ENCODE results near the gene SYNPR.

Gene SYNPR

DNA sequence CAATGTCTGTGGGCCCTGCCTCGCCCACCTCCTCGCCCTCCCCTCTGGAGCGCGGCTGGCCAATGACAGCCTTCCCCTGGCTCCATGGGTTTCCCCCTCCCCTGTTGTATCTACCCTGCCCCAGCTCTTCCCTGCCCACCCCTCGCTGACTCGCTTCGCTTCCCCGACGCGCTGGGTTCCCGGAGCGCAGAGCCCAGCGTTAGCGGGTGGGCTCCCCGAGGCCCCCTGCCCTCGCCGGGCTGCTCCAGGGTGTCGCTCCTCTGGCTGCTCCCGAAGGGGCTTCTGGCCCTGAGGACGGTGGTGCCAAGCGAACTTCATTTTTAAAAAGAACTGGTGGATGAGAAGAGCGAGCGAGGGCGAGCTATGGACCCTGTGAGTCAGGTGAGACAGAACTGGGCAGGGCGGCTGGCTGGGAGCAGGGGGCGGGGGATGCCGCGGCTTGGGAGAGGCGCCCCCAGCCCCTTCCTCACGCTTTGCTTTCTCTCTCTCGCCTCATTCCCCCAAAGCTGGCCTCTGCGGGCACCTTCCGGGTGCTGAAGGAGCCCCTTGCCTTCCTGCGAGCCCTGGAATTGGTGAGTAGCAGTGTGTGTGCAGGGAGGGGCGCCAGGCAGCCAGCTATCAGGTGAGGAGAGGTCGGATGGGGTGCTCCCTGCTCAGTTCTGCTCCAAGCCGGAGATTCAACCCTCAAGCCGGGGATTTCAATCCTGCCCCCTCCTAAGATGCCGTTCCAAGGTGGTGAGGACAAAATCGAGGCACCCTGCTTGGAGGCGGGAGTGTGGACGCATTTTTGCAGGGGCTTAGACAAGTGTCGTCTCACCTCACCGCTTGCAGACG is at the start of gene SYNPR:
TSS of gene SYNPR (plus strand) at position 138 of the 834 bp plus-strand sequence.
- no peaks in the 10 kb centered on the region for H3K4me1 ChIP-seq
- no peak within 1 kb of the TSS for H3K4me3 ChIP-seq (ENCODE audit: low read depth, low read length)
- H3K27ac ChIP-seq = no peak within 1 kb of the TSS
- H2AFZ ChIP-seq = peak within 1 kb of the TSS; percentile 29
- H3K36me3 ChIP-seq (ENCODE audit: control insufficient read depth, insufficient read depth, low read length) = no peaks in the 10 kb centered on the region
- no peaks in the 10 kb centered on the region for H3K9me3 ChIP-seq (ENCODE audit: control insufficient read depth, low read length)
- H3K4me2 ChIP-seq (ENCODE audit: low read length) = no peak within 1 kb of the TSS
- H3K27me3 ChIP-seq (ENCODE audit: control insufficient read depth, insufficient read depth, low read length) = peaks cover 4% of the 10 kb centered on the region
- no peak within 1 kb of the TSS for H3K9ac ChIP-seq
- no peak for TF ChIP-seq CTCF (IDR thresholded peaks at IDR 0.05)
- H3K79me2 ChIP-seq = no peaks in the 10 kb centered on the region

- peak; percentile 74 for TF ChIP-seq CTCF (IDR thresholded peaks at IDR 0.05)
- no peak overlapping the region for H3K4me3 ChIP-seq (ENCODE audit: low read depth, low read length)
- no peaks in the 10 kb centered on the region for H3K36me3 ChIP-seq (ENCODE audit: control insufficient read depth, insufficient read depth, low read length)
- H3K4me1 ChIP-seq = peaks cover 12% of the 10 kb centered on the region
- no peaks in the 10 kb centered on the region for H3K79me2 ChIP-seq
- no peaks in the 10 kb centered on the region for H3K27me3 ChIP-seq (ENCODE audit: control insufficient read depth, insufficient read depth, low read length)
- H3K4me2 ChIP-seq (ENCODE audit: low read length) = no peak overlapping the region
- H3K9ac ChIP-seq = no peak overlapping the region
- peak overlapping the region; percentile 78 for H2AFZ ChIP-seq
- peak overlapping the region; percentile 15 for H3K27ac ChIP-seq
- H3K9me3 ChIP-seq (ENCODE audit: control insufficient read depth, low read length) = no peaks in the 10 kb centered on the region
These were observed 49.4 kb upstream of the SYNPR start for GRCh38 chr3:63228677-63229076.

GRCh38 chr3:63230146-63230545 is 48.0 kb upstream of the SYNPR start:
- no peaks in the 10 kb centered on the region for H3K27me3 ChIP-seq (ENCODE audit: control insufficient read depth, insufficient read depth, low read length)
- no peak overlapping the region for H3K27ac ChIP-seq
- H3K4me3 ChIP-seq (ENCODE audit: low read depth, low read length) = no peak overlapping the region
- H2AFZ ChIP-seq = no peak overlapping the region
- TF ChIP-seq CTCF (IDR thresholded peaks at IDR 0.05) = no peak
- H3K9ac ChIP-seq = no peak overlapping the region
- H3K9me3 ChIP-seq (ENCODE audit: control insufficient read depth, low read length) = no peaks in the 10 kb centered on the region
- H3K79me2 ChIP-seq = no peaks in the 10 kb centered on the region
- H3K4me2 ChIP-seq (ENCODE audit: low read length) = no peak overlapping the region
- H3K4me1 ChIP-seq = peaks cover 12% of the 10 kb centered on the region
- H3K36me3 ChIP-seq (ENCODE audit: control insufficient read depth, insufficient read depth, low read length) = no peaks in the 10 kb centered on the region

GRCh38 chr3:63231643-63232042 is 46.5 kb upstream of the SYNPR start:
- no peaks in the 10 kb centered on the region for H3K36me3 ChIP-seq (ENCODE audit: control insufficient read depth, insufficient read depth, low read length)
- H2AFZ ChIP-seq = no peak overlapping the region
- peaks cover 12% of the 10 kb centered on the region for H3K4me1 ChIP-seq
- H3K27me3 ChIP-seq (ENCODE audit: control insufficient read depth, insufficient read depth, low read length) = no peaks in the 10 kb centered on the region
- no peak overlapping the region for H3K4me2 ChIP-seq (ENCODE audit: low read length)
- no peaks in the 10 kb centered on the region for H3K79me2 ChIP-seq
- no peak overlapping the region for H3K4me3 ChIP-seq (ENCODE audit: low read depth, low read length)
- no peak overlapping the region for H3K27ac ChIP-seq
- H3K9ac ChIP-seq = no peak overlapping the region
- no peaks in the 10 kb centered on the region for H3K9me3 ChIP-seq (ENCODE audit: control insufficient read depth, low read length)
- no peak for TF ChIP-seq CTCF (IDR thresholded peaks at IDR 0.05)
